Stomach (tissue), 9 donors: ENCODE measurements around the gene SSBP4. TPM values are rescaled to one million over a fixed set of nuclear protein-coding genes. Genes with fewer than 3 reads are reported as not detected.

Experiments used
- DNase-seq, 2 donors: peaks; one replicate each; pipeline versions ENCODE4 v3.0.0 to v3.0.0-alpha.2; 2013 to 2019
- H3K27ac ChIP-seq, 5 donors: fragments of 200-600 bp in 4 of 5; sonication (generic) in 4 of 5; one replicate each; pipeline ENCODE4 v1.5.1; 2013 to 2019; ENCODE audit warnings: mild to moderate bottlenecking in 1 of 5, moderate library complexity in 1 of 5
- H3K27me3 ChIP-seq, 3 donors: fragments of 200-600 bp; sonication (generic); one replicate each; pipeline ENCODE4 v1.5.1; 2017 to 2019; ENCODE audit warnings: mixed run types in 1 of 3
- H3K36me3 ChIP-seq, 4 donors: fragments of 200-600 bp; sonication (generic); 1 replicate in 3 of 4; 2 replicates in 1 of 4; pipeline ENCODE4 v1.5.1; 2016 to 2019
- H3K4me1 ChIP-seq, 4 donors: fragments of 200-600 bp; sonication (generic); one replicate each; pipeline ENCODE4 v1.5.1; 2016 to 2019
- H3K4me3 ChIP-seq, 4 donors: fragments of 200-600 bp; sonication (generic) in 3 of 4; one replicate each; pipeline ENCODE4 v1.5.1; 2016 to 2019; ENCODE audit warnings: mild to moderate bottlenecking in 1 of 4
- H3K9me3 ChIP-seq, 4 donors: fragments of 200-600 bp; sonication (generic); one replicate each; pipeline ENCODE4 v1.5.1; 2016 to 2019
- CTCF ChIP-seq, 7 experiments: fragments of 450-650 bp in 4 of 7; fragments of 200-600 bp in 3 of 7; sonication (generic) in 3 of 7; IDR thresholded peaks; one replicate each; pipeline ENCODE4 v1.5.1; 2016 to 2019; ENCODE audit warnings: antibody characterized with exemption in 7 of 7, control low read depth in 2 of 7, mild to moderate bottlenecking in 1 of 7
- EP300 ChIP-seq: sonication (generic); formaldehyde crosslinking; IDR thresholded peaks from one replicate; pipeline ENCODE4 v1.6.1; 2017; ENCODE audit warnings: antibody characterized with exemption
- POLR2A ChIP-seq, 4 donors: fragments of 450-650 bp; IDR thresholded peaks; one replicate each; pipeline ENCODE4 v1.6.1; 2016; ENCODE audit warnings: antibody characterized with exemption in 4 of 4, control low read depth in 2 of 4, mild to moderate bottlenecking in 1 of 4, moderate library complexity in 1 of 4
- POLR2AphosphoS5 ChIP-seq, 3 donors: sonication (generic); formaldehyde crosslinking; IDR thresholded peaks; one replicate each; pipeline ENCODE4 v1.6.1; 2016; ENCODE audit warnings: antibody characterized with exemption in 3 of 3
- WGBS, 5 donors: extraction: QIAGEN DNeasy Blood & Tissue Kit in 3 of 5; methylation state at CpG; one replicate each; pipeline versions ENCODE4 v1.1.5 to v1.1.7; 2013 to 2018; 5-methylcytosine and 5-hydroxymethylcytosine counted together
- intact Hi-C: fragments of 100-400 bp; cut with DNase I; formaldehyde crosslinking; loops from one replicate; pipeline ENCODE4 v1.15.1; 2023; ENCODE audit warnings: low total_unique reads
- polyA plus RNA-seq, 3 donors: library from polyadenylated mRNA; stranded (reverse); fragments of 200-250 nt; gene quantifications; one replicate each; pipeline ENCODE4 v1.2.3, GENCODE V29; 2013
- total RNA-seq, 5 donors: library from RNA; depleted of rRNA; stranded (reverse); fragments of >200 nt; gene quantifications; one replicate each; pipeline versions ENCODE4 v1.1.0 to v1.2.3, GENCODE V29; 2014 to 2016
- donor health status: healthy with polysubstance abuse.
- donor health status: Bipolar disorder and iron deficiency.
- donor health status: healthy.

The SSBP4 gene
- total and polyA plus RNA-seq, 8 donors: 22.8 to 253 (median 49.2) TPM

GRCh38 chr19:18476507-18477041, 57.4 kb downstream of the SSBP4 start:
- 90 to 93% (median 92%) methylated on average over 12 to 14 of the region's 14 CpGs for WGBS, 5 donors
- H3K9me3 ChIP-seq: no peaks in the 10 kb centered on the region
- peaks cover 54 to 87% (median 77%) of the 10 kb centered on the region in 4 donors for H3K4me1 ChIP-seq
- intact Hi-C loops: no loop called here
- H3K27ac ChIP-seq: peak overlapping the region in 4 of 5 donors; percentile 41 to 92 (median 82)
- peaks cover 0 to 15% (median 12%) of the 10 kb centered on the region in 4 donors for H3K36me3 ChIP-seq
- H3K27me3 ChIP-seq: no peaks in the 10 kb centered on the region
- no peak for TF ChIP-seq CTCF (IDR thresholded peaks at IDR 0.05)
- TF ChIP-seq POLR2AphosphoS5 (IDR thresholded peaks at IDR 0.05): no peak
- no peak for TF ChIP-seq POLR2A (IDR thresholded peaks at IDR 0.05)
- no peak for TF ChIP-seq EP300
- DNase-seq: no peak
- H3K4me3 ChIP-seq: no peak overlapping the region

- Histone ChIP-seq H3K27ac (peak overlapping the region in 4 of 5 donors; percentile 77 to 92 (median 82)), H3K27me3 (no peaks in the 10 kb centered on the region), H3K4me3 (no peak overlapping the region), H3K36me3 (peaks cover 0 to 9% (median 5%) of the 10 kb centered on the region in 4 donors), H3K9me3 (no peaks in the 10 kb centered on the region), H3K4me1 (peaks cover 54 to 88% (median 79%) of the 10 kb centered on the region in 4 donors)
- 69 to 93% (median 84%) methylated on average over 24 of the region's 24 CpGs for WGBS, 5 donors
- DNase-seq: no peak
- TF ChIP-seq POLR2AphosphoS5 (IDR thresholded peaks at IDR 0.05) (no peak), CTCF (IDR thresholded peaks at IDR 0.05) (no peak), POLR2A (IDR thresholded peaks at IDR 0.05) (no peak), EP300 (no peak)
- intact Hi-C loops: no loop called here
Observed at GRCh38 chr19:18477042-18477779, 58.0 kb downstream of the SSBP4 start.

- H3K4me1 ChIP-seq: peaks cover 54 to 92% (median 85%) of the 10 kb centered on the region in 4 donors
- no peak for DNase-seq
- intact Hi-C loops: no loop called here
Observed at GRCh38 chr19:18477974-18478373, 58.8 kb downstream of the SSBP4 start.

More at GRCh38 chr19:18477974-18478373, 58.8 kb downstream of the SSBP4 start:
- H3K36me3 ChIP-seq: peaks cover 0 to 1% (median 0%) of the 10 kb centered on the region in 4 donors
- H3K4me3 ChIP-seq: no peak overlapping the region
- WGBS, 5 donors: 71 to 88% (median 85%) methylated on average over 3 to 8 of the region's 8 CpGs
- H3K9me3 ChIP-seq: no peaks in the 10 kb centered on the region
- H3K27ac ChIP-seq: peak overlapping the region; percentile 25 to 92 (median 81)
- no peaks in the 10 kb centered on the region for H3K27me3 ChIP-seq
- TF ChIP-seq CTCF (IDR thresholded peaks at IDR 0.05): no peak
- no peak for TF ChIP-seq EP300
- no peak for TF ChIP-seq POLR2AphosphoS5 (IDR thresholded peaks at IDR 0.05)
- no peak for TF ChIP-seq POLR2A (IDR thresholded peaks at IDR 0.05)
